Effector memory CD4-positive, alpha-beta T cell (primary cell): ENCODE results near the gene ECE2.

Experiments
- DNase-seq, 3 donors: peaks; one replicate each; pipeline ENCODE4 v3.0.0-alpha.2; 2020
- H3K27ac ChIP-seq: 2 replicates; pipeline ENCODE4 v1.7.0; 2013; ENCODE audit warnings: mild to moderate bottlenecking, low read length, moderate library complexity; ENCODE audit not compliant: insufficient read depth, poor library complexity, severe bottlenecking
- H3K27me3 ChIP-seq: replicated peaks from 2 replicates; pipeline ENCODE4 v1.7.0; 2013; ENCODE audit warnings: mild to moderate bottlenecking, low read length; ENCODE audit not compliant: insufficient read depth, control insufficient read depth, poor library complexity, severe bottlenecking
- H3K36me3 ChIP-seq: 2 replicates; pipeline ENCODE4 v1.7.0; 2013; ENCODE audit warnings: mild to moderate bottlenecking, low read length, moderate library complexity; ENCODE audit not compliant: control insufficient read depth, insufficient read depth
- H3K4me1 ChIP-seq: 2 replicates; pipeline ENCODE4 v1.7.0; 2013; ENCODE audit warnings: low read length, mild to moderate bottlenecking; ENCODE audit not compliant: control insufficient read depth, insufficient read depth, poor library complexity, severe bottlenecking
- H3K4me3 ChIP-seq: 2 replicates; pipeline ENCODE4 v1.7.0; 2013; ENCODE audit warnings: low read length, low read depth, mild to moderate bottlenecking; ENCODE audit not compliant: insufficient read depth, poor library complexity, severe bottlenecking
- H3K9me3 ChIP-seq: 2 replicates; pipeline ENCODE4 v1.7.0; 2013; ENCODE audit warnings: mild to moderate bottlenecking, low read length, moderate library complexity; ENCODE audit not compliant: control insufficient read depth

ECE2 gene

DNA sequence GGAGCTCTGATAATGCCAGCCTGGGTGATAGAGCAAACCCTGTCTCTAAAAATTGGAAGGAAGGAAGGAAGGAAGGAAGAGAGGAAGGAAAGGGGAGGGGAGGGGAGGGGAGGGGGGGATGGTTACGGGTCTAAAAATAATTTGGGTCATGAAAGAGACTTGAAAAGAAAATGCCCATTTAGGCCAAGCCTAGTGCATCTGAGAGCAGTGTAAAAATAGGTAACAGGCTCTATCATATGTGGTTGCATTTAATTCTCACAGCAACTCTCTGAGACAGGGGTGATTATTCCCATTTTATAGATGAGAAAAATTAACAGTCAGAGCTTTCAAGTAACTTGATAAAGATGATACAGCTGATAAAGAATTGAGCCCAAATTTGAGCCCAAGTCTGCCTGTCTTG is 3.6 kb upstream of the ECE2 start:
- no peaks in the 10 kb centered on the region for H3K4me1 ChIP-seq
- no peaks in the 10 kb centered on the region for H3K9me3 ChIP-seq
- no peaks in the 10 kb centered on the region for H3K36me3 ChIP-seq
- no peak for DNase-seq
- H3K27ac ChIP-seq: no peak overlapping the region
- no peak overlapping the region for H3K4me3 ChIP-seq
- peaks cover 20% of the 10 kb centered on the region for H3K27me3 ChIP-seq

DNA sequence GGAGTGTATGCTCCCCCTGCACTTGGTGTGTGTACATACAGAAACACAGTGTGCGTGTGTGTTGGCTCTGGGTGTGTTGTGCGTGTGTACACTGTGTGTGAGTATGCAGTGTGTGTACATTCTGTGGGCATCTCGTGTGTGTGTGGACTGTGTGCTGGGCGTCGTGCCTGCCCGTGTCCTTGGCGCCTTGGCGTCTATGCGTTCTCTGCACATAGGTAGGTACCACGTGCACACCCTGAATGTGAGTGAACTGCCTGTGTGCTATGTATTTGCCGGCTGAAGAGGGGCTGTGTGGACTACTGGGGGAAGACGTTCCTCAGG is 481 bp upstream of the ECE2 start:
- Histone ChIP-seq H3K27ac (no peak overlapping the region), H3K4me1 (no peaks in the 10 kb centered on the region), H3K27me3 (peaks cover 19% of the 10 kb centered on the region), H3K4me3 (no peak overlapping the region), H3K36me3 (no peaks in the 10 kb centered on the region), H3K9me3 (no peaks in the 10 kb centered on the region)
- no peak for DNase-seq

DNA sequence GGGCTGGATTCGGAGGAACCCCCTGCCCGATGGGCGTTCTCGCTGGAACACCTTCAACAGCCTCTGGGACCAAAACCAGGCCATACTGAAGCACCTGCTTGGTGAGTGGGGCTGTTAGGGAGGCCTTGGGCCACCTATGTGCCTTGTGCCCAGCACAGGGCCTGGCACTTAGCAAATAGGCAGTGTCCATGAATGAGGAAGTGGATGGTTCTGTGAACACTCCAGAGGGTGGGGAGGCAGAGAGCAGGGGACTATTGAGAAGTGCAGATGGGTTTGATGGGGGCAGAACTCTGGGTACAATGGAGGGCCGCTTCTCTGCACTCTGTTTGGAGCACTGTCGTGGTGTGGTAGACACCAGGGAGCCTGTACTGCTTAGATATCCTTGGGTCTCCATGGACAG is 1.5 kb downstream of the ECE2 start:
- no peak for DNase-seq

DNA sequence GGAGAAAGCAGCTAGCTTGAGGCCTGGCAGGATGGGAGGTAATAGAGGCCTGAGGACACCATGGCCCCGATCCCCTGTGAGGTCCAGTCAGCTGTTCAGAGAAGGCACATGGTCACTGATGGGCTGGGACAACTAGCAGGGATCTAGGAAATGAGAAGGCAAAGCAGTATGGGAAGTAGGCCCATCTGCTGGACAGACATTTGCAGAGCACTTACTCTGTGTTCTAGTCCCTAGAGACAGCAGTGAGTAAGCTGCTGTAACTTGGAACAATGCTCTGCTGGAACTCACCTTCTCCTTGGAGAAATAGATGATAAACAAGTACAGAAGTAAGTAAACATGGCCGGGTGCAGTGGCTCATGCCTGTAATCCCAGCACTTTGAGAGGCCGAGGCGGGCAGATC is 7.1 kb downstream of the ECE2 start:
- H3K9me3 ChIP-seq: no peaks in the 10 kb centered on the region
- no peak overlapping the region for H3K4me3 ChIP-seq

More for the DNA sequence above, 1.5 kb downstream of the ECE2 start:
- Histone ChIP-seq H3K27ac (no peak overlapping the region), H3K27me3 (peaks cover 19% of the 10 kb centered on the region), H3K9me3 (no peaks in the 10 kb centered on the region), H3K4me1 (no peaks in the 10 kb centered on the region), H3K4me3 (no peak overlapping the region), H3K36me3 (no peaks in the 10 kb centered on the region)

DNA sequence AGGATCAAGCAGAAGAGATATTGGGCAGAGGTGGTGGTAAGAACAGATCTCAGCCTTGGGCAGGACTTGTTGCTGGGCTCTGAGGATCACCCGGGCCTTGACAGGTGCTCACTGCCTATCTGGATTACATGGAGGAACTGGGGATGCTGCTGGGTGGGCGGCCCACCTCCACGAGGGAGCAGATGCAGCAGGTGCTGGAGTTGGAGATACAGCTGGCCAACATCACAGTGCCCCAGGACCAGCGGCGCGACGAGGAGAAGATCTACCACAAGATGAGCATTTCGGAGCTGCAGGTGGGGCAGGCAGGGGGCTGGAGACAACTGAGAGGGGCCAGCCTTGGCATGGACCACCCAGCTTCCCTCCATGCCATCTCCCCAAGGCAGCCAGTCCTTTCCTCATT is 7.9 kb downstream of the ECE2 start:
- H3K9me3 ChIP-seq: no peaks in the 10 kb centered on the region
- no peak overlapping the region for H3K4me3 ChIP-seq
- H3K36me3 ChIP-seq: no peaks in the 10 kb centered on the region
- no peaks in the 10 kb centered on the region for H3K4me1 ChIP-seq
- no peak for DNase-seq
- no peak overlapping the region for H3K27ac ChIP-seq
- peaks cover 1% of the 10 kb centered on the region for H3K27me3 ChIP-seq

More for the DNA sequence above, 7.1 kb downstream of the ECE2 start:
- H3K36me3 ChIP-seq: no peaks in the 10 kb centered on the region
- no peak overlapping the region for H3K27ac ChIP-seq
- H3K4me1 ChIP-seq: no peaks in the 10 kb centered on the region
- no peak for DNase-seq
- H3K27me3 ChIP-seq: no peaks in the 10 kb centered on the region

DNA sequence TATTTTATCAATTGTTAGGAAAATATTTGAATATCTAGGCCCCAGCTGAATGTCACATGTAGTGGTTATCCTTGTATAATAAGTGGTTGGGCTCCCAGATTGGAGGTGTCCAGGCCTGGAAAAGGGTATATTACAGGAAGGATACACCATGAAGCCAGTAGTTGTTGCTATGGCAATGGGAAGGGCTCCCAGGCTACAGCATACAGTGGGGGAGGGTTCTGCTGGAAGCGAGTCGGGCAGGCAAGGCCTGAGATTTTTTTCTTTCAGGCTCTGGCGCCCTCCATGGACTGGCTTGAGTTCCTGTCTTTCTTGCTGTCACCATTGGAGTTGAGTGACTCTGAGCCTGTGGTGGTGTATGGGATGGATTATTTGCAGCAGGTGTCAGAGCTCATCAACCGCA is 8.9 kb downstream of the ECE2 start:
- DNase-seq: no peak
- no peaks in the 10 kb centered on the region for H3K9me3 ChIP-seq
- peaks cover 3% of the 10 kb centered on the region for H3K27me3 ChIP-seq
- no peaks in the 10 kb centered on the region for H3K36me3 ChIP-seq
- H3K4me3 ChIP-seq: no peak overlapping the region
- no peak overlapping the region for H3K27ac ChIP-seq
- no peaks in the 10 kb centered on the region for H3K4me1 ChIP-seq

DNA sequence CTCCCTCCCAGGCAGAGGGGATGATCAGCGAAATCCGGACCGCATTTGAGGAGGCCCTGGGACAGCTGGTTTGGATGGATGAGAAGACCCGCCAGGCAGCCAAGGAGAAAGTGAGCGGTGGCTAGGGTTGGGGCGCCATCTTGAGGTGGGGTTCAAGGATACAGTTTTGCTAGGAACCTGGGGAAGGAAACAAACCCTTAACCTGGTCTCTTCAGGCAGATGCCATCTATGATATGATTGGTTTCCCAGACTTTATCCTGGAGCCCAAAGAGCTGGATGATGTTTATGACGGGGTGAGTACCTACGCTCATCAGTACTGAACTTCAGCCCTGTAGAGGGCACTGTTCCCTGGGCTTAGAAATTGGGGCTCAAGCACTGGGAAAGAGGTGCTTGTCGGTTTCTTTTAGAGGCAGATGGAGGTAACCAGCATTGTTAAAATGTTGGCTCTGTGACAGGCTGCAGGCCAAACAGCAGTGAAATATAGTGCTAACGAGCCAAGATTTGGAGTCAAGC is 13.7 kb downstream of the ECE2 start:
- H3K9me3 ChIP-seq: no peaks in the 10 kb centered on the region
- H3K27ac ChIP-seq: no peak overlapping the region
- no peaks in the 10 kb centered on the region for H3K36me3 ChIP-seq
- peak; percentile 8 to 36 (median 24) for DNase-seq
- no peak overlapping the region for H3K4me3 ChIP-seq
- H3K27me3 ChIP-seq: peaks cover 3% of the 10 kb centered on the region
- H3K4me1 ChIP-seq: no peaks in the 10 kb centered on the region

DNA sequence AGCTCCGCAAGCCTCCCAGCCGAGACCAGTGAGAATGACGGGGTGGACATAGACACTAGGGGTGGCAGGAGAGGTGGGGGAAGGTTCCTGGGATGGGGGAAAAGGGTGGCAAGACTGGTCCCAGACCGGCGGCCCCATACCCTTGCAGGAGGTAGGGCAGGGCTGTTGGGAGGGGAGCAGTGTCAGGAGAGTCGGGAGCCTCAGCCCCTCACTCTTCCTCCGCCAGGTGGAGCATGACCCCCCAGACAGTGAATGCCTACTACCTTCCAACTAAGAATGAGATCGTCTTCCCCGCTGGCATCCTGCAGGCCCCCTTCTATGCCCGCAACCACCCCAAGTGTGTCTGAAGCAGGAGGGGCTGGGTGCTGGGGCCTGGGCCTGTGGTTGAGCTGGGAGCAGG is 14.5 kb downstream of the ECE2 start:
- Histone ChIP-seq H3K36me3 (no peaks in the 10 kb centered on the region), H3K27me3 (peaks cover 3% of the 10 kb centered on the region), H3K4me1 (no peaks in the 10 kb centered on the region), H3K9me3 (no peaks in the 10 kb centered on the region), H3K27ac (no peak overlapping the region), H3K4me3 (no peak overlapping the region)
- DNase-seq: no peak

DNA sequence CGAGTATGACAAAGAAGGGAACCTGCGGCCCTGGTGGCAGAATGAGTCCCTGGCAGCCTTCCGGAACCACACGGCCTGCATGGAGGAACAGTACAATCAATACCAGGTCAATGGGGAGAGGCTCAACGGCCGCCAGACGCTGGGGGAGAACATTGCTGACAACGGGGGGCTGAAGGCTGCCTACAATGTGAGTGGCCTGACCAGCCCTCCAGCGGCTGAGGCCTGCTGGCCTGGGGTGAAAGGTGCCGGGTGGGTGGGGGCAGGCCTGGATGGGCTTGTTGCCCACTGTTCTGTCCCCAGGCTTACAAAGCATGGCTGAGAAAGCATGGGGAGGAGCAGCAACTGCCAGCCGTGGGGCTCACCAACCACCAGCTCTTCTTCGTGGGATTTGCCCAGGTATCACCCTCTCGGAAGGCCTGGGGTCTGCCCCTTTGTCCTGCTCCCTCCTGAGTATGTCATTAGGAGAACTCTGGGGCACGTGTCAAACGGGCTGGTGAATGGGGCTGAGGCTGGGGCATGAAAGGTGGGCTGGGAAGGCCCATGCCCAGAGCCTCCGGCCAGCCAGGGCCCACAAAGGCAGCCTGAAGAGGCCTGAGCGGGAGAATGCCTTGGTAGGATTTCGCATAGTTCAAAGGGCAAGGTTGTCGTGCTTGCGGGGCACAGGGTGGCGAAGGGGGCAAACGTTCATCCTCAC is 15.4 kb downstream of the ECE2 start:
- Histone ChIP-seq H3K36me3 (no peaks in the 10 kb centered on the region), H3K4me1 (no peaks in the 10 kb centered on the region), H3K27me3 (peaks cover 3% of the 10 kb centered on the region), H3K9me3 (no peaks in the 10 kb centered on the region), H3K4me3 (no peak overlapping the region), H3K27ac (no peak overlapping the region)
- no peak for DNase-seq

DNA sequence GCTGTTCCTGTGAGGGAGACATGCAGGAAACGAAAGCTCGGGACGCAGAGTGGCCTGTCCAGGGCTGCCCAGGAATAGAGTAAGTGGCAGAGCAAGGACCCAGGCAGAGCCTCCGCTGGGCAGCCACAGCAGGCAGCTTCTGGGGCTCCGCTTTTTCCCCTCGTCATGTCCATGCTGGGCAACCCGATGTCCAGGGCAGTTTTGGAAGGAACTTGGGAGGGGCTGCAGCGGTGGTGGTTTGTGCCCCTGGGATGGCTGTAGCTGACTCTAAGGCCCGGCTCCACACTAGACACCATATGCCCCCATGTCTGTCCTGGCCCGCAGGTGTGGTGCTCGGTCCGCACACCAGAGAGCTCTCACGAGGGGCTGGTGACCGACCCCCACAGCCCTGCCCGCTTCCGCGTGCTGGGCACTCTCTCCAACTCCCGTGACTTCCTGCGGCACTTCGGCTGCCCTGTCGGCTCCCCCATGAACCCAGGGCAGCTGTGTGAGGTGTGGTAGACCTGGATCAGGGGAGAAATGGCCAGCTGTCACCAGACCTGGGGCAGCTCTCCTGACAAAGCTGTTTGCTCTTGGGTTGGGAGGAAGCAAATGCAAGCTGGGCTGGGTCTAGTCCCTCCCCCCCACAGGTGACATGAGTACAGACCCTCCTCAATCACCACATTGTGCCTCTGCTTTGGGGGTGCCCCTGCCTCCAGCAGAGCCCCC is 16.1 kb downstream of the ECE2 start:
- Histone ChIP-seq H3K36me3 (no peaks in the 10 kb centered on the region), H3K9me3 (no peaks in the 10 kb centered on the region), H3K4me3 (no peak overlapping the region), H3K27ac (no peak overlapping the region), H3K27me3 (peaks cover 3% of the 10 kb centered on the region), H3K4me1 (no peaks in the 10 kb centered on the region)
- no peak for DNase-seq
